Forelimb muscle (tissue), 1 donor: ENCODE data around the gene KCNH1. TPM values are rescaled to one million over a fixed set of nuclear protein-coding genes. Genes with fewer than 3 reads are reported as not detected.

Experiments used
- DNase-seq: peaks from one replicate; pipeline ENCODE4 v3.0.0-alpha.2; 2013; ENCODE audit warnings: low read depth
- polyA plus RNA-seq: library from polyadenylated mRNA; unstranded; fragments of 120-200 nt; gene quantifications from one replicate; pipeline ENCODE4 v1.2.1, GENCODE V29; 2013; ENCODE audit not compliant: insufficient read length

KCNH1 gene
- polyA plus RNA-seq, 1 donor = 0.13 TPM

DNA sequence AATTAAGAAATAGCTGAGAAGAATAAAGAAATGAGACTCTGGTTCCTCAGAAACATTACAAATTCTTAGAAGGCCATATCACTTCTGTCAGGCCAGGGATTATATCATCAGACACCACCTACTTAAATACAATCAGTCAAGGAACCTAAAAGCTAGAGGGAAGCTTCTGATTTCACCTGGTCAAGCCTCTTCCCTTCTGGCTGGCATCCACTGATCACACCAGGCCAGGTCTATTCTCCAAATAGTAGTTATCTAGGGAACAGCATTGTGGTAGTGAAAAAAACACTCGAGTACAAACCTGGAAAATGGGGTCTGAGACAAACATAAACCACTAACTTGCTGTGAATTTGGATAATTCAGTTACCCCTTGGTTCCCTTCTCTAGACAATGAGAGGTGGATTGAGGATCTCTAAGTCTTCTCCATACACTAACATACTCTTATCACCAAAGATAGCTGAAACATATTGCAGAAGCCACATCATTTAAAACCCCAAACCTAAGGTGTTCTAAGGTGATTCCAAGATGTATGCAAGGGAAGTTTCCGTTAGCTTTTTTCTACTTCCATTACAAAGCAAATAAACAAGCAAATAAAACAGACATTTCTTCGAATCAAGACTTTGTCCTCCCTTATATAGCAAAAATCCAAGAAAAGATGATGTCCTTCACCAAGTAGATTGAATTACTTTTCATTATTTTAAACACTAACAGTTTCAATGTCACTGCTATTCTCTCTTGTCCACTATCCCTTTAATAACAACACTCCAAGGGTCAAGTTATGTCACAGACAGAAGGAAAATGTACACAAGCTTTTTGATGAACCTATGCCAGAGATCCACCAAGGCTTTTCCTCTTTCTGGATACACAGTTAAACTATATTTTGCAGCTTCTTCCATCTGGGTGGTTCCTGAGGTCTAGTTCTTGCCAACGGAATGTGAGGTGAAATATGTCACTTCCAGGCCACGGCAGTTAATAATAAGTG is 212.9 kb downstream of the KCNH1 start:
- no peak for DNase-seq

DNA sequence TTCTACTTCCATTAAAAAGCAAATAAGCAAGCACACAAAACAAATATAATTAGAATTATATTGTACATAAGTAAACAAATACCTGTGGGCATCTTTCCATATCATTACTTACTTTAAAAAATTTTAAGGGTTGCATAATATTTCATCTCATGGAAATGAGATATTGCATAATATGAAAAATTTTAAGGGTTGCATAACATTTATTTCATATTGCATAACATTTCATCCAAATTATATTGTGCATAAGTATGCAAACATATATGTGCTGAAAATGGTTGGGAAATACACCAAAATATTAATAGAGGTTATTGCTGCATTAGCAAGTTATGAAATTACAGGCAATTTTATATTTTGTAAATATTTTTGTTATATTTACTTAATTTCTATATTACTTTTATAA is 213.7 kb downstream of the KCNH1 start:
- DNase-seq = no peak

DNA sequence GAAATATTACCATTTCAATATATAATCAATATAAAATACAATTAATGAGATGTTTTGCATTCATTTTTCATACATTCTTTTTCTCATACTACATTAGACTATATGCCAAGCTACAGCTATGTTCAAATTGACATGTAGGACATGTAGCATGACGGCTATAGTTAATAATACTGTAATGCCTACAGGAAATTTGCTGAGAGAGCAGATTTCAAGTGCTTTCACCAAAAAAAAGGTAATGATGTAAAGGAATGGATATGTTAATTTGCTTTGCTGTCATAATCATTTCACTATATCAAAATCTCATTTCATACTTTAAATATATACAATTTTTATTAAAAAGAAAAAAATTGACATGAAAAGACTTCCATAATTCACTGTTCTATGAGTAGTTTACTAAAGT is 215.1 kb downstream of the KCNH1 start:
- DNase-seq = no peak

GRCh38 chr1:210917560-210918169 is 216.3 kb downstream of the KCNH1 start:
- no peak for DNase-seq

- no peak for DNase-seq
Measured at GRCh38 chr1:210916548-210916947, 217.4 kb downstream of the KCNH1 start.

- no peak for DNase-seq
Measured at GRCh38 chr1:210915890-210916507, 217.9 kb downstream of the KCNH1 start.

- no peak for DNase-seq
Measured at GRCh38 chr1:210912752-210913151, 221.2 kb downstream of the KCNH1 start.

- DNase-seq = no peak
Measured at GRCh38 chr1:210910020-210910575, 223.8 kb downstream of the KCNH1 start.

- no peak for DNase-seq
Measured at GRCh38 chr1:210908791-210909190, 225.2 kb downstream of the KCNH1 start.

GRCh38 chr1:210908257-210908656 is 225.7 kb downstream of the KCNH1 start:
- DNase-seq = no peak

- no peak for DNase-seq
Measured at GRCh38 chr1:210907251-210907805, 226.6 kb downstream of the KCNH1 start.

- DNase-seq = no peak
Measured at GRCh38 chr1:210905944-210906453, 227.9 kb downstream of the KCNH1 start.

DNA sequence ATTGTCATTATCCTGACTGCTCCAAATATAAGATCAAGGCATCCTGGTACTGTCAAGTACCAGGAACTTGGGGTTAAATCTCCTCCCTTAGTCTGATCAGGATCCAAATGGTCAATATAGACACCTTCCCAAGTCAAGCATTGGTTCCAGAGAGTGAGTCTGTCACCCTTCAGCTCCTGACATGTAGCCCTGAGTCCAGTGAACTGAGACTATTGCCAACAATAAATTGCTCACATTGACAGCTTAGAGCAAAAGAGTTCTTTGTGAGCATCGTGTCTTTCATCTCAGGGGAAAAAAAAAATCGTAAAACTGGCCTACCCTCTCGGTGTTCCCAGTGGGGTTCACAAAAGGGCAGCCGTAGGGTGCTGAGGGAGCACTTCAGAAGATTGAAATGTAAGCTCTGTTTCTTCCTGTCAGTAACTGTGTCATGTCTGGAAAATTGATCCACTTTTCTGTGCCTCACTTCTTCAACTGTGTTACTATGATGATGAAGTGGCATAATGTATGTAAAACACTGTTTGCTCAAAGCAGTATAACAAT is 228.5 kb downstream of the KCNH1 start:
- DNase-seq = no peak

GRCh38 chr1:210901981-210902770 is 231.8 kb downstream of the KCNH1 start:
- no peak for DNase-seq

- no peak for DNase-seq
Measured at GRCh38 chr1:210900820-210901219, 233.1 kb downstream of the KCNH1 start.

DNA sequence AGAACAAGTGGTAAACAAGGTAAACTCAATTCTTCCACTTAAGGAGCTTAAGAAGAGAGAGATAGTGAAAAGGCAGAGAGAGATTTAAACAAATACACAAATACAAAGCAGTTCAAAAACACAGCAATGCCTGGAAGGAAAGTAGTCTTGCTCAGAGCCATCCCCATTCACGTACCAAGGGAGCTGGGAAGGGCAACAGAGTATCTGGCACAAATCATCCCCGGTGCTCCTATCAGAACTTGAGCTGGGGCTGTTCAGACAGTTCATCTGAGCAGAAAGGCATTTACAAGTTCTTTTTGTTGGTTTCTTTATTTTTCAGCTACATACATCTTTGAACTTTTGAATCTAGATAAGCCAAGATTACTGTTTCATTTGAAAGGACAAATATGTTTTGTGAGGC is 233.9 kb downstream of the KCNH1 start:
- no peak for DNase-seq

GRCh38 chr1:210899676-210900075 is 234.3 kb downstream of the KCNH1 start:
- DNase-seq = no peak

GRCh38 chr1:210898473-210898872 is 235.5 kb downstream of the KCNH1 start:
- DNase-seq = no peak

- DNase-seq = no peak
Measured at GRCh38 chr1:210883821-210884220, 250.1 kb downstream of the KCNH1 start.

- no peak for DNase-seq
Measured at GRCh38 chr1:210882414-210883221, 251.3 kb downstream of the KCNH1 start.
